NCI-H446 treated with DMSO at 0.1 percent for 48 hours (cell line): Measurements from ENCODE around the gene RPS10.
A peak's percentile ranks its signal among the peaks of the same experiment; 100 is the strongest.
"Not testable (repeated sequence)": the region's sequence is repeated elsewhere in the genome, so short reads cannot be mapped to it uniquely, and the experiment has no call there.

Experiments
- DNase-seq: peaks from one replicate; lab custom pipeline; 2025; lab: John Stamatoyannopoulos, UW

Gene RPS10

DNA sequence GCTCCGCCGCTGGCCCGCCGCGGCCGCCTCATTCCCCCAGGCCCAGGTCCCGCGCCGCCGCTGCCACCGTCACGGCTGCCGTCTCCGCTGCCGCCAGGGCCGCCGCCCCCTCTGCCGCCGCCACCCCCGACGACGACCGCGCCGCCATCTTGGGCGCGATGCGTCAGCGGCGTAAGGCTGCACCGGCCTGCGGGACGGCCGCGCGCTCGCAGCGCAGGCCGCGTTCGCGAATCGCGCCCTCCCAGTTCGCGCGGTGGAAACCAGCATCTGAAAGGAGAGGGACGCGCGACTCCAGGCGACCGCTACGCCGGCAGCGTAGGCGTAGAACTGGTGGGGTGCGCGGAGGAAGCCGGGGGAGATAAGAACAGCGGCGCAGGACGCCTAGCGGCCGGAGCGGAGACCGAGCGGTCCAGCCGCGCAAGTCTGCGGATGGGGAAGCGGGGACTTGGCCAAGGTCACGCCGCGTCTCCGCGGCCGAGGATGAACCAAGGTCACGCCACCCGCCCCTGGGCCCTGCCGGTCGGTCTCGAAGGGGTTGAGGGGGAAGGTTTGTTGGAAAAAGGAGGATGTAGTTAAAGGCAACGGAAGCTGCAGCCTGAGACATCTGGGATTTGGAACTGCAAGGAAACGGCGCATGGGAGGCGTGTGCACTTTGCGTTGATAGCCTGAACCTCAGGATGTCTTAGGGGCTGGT, 33.2 kb downstream of the RPS10 start, which contains the start of gene NUDT3:
TSS of gene NUDT3 (minus strand) at position 173 of the 694 bp plus-strand sequence. CDS start 307 bp downstream, outside the sequence.
- DNase-seq = peak; percentile 84

DNA sequence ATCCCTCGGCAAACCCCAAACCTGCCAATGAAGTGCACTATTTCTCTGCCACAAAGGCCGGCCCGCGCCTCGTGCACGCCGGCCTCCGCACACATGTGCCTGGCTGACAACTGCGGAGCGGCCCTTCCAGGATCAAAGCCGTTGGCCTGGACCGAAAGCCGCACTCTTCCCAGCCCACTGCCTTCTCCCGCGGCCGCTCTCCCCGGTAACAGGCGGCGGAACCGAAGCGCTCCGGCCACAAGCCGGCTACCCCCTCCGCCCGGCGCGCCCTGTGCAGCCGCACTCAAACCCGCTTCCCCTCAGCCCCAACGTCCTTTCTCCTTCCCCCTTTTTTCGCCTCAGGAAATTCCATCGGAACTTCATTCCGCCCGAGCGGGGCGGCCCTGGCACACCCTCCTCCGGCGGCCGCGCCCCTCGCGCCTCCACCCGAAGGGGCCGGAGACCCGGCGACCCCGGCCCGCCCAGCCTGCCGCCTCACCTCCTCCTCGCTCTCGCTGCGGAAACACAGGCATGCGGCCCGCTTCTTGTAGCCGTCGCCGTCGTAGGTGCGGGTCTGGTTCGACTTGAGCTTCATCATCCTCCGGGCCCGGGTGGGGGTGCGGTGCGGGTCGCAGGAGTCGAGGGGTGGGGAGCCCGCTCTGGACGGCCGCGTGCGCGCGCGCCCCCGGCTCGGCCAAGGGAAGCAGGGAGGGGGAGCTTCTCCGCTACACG, 33.9 kb downstream of the RPS10 start:
- peak; percentile 42 for DNase-seq

DNA sequence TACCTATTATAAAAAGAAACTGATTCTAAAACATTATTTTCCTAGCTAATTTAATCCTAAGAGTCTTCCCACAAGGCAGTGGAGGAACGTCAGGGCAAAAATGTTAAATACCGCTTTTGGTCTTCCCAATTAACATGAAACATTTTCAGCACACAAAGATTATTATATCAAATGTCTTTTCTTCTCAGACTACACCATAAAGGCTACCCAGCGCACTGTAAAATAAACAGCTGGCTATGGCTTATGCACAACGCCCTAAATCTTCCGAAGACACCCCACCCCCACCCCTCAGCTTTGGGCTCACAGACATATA, 34.4 kb downstream of the RPS10 start:
- no peak for DNase-seq

DNA sequence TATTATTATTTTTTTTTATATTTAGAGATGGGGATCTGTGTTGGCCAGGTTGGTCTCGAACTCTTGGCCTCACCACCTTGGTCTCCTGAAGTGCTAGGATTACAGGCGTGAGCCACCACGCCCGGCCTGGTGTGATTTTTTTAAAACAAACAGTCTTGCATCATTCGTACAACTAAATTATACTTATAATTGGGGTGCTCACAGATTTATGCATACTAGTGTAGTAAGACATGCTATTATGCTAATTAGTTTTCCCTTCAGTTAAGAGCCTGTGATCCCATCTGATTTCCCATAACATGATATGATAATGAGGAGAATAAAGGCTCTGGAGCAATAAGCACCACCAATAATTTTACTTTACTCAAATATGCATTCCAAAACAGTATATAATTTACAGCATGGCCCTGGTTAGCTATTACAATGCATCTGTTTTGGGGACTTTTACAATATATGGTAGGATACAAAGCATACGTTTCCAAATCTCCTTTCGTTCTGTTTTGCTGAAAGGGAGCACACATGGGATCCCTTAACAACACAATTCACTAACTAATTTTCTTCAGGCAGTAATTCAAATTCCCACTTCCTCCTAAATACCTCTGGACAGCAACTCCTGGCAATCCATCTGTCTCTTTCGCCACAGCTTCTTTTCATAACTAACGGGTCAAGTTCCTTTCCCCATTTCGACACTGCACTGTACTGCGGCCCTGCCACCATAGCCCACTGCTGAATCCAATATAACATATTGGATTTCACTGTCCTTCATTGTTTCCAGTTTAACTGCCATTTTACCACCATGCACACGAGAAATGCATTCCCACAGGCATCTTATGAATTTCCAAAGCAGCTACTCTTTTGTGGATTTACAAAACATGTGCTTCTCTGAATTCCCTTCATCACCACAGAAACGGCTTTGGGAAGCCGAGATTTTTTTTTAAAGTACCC, 35.1 kb downstream of the RPS10 start:
- DNase-seq = peak; percentile 25

DNA sequence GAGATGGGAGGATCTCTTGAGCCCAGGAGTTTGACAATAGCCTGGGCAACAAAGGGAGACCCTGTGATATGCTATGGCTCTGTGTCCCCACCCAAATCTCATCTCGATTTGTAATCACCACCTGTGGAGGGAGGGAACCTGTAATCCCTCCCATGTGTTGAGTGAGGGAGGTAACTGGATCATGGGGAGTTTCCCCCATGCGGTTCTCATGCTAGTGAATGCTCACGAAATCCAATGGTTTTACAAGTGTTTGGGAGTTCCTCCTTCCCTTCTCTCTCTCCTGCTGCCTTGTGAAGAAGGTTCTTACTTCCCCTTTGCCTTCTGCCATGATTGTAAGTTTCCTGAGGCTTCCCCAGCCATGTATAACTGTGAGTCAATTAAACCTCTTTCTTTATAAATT, 36.8 kb downstream of the RPS10 start:
- DNase-seq = no peak

DNA sequence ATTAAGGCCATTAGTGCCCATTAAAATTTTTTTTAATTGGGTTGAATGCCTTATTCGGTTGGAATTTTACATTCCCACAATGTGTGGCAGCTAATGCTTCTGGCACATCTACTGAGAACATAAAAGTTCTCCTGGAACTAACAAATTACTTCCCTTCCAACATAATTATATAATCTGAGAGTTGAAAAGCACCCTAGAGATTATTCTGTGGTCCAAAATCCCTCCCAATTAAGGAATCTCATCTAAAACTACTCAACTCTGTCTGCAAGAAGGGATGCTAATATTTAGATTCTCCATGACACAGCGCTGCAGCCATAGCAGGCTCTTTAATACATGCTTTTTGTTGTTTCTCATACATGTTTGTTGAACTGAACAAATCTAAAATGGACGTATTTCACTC, 37.4 kb downstream of the RPS10 start:
- no peak for DNase-seq

DNA sequence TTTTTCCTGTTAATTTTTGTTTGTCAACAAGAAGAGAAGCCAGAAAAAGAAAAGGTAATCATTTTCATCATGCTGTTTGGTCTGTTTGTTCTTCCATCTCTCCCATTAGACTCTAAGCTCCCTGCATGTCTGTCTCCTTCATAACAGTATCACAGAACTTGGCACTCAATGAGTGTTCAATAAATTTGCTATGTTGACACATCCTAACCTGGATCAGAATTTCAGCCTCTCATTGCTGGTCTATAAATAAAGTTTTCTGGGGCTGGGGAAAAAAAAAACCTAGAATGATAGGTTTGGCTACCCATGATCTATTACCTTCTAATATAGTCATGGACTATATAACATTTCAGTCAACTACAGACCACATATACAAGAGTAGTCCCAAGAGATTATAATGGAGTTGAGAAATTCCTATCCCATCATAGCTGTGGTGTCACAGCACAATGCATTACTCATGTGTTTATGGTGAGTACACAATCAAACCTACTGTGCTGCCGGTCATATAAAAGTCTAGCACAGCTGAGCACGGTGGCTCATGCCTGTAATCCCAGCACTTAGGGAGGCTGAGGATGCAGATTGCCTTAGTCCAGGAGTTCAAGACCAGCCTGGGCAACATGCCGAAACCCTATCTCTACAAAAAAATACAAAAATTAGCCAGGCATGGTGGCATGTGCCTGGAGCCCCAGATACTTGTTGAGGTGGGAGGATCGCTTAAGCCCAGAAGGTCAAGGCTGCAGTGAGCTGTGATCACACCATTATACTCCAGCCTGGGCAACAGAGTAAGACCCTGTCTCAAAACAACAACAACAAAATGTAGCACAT, 39.3 kb downstream of the RPS10 start:
- no peak for DNase-seq

DNA sequence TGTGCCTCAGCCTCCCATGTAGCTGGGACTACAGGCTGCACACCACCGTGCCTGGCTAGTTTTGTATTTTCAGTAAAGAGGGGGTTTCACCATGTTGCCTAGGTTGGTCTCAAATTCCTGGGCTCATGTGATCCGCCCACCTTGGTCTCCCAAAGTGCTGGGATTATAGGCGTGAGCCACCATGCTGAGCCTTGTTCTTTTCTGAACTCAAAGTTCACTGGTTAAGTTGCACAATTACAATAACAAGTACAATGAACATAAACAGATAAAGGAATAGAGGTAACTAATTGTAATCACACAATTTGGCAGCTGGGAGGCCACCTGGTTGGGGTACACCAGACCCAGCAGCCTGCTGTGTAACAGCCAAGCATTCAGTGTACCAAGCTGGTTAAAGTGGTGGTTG, 40.1 kb downstream of the RPS10 start:
- DNase-seq = no peak

DNA sequence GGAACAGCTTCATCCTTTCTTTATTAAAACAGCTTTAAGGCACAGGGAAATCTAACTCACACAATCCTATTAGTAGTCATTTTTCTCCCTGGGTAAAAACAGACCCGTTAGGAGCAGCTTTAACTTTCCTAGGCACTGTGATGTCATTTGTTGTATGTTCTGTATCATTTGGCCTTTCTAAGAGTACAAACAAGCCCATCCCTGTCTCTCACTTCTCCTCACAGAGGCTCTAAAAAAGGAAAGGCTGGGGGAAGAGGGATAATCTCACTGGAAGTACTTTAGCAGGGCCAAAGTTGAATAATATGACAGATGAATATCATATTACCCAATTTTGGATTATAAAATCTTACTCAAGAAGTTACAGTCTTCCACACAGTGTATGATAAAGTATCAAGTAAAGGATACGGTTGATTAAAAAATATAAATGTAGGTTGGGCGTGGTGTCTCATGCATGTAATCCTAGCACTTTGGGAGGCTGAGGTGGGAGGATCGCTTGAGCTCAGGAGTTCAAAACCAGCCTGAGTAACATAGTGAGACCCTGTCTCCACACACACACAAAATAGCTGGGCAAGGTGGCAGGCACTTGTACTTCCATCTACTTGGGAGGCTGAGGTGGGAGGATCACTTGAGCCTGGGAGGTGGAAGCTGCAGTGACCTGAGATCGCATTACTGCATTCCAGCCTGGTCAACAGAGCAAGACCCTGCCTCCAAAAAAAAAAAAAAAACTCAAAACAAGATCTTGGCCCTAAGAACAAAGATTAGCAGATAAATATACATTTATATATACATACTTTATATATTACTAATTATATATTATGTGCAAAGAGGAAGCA, 41.3 kb downstream of the RPS10 start:
- no peak for DNase-seq

DNA sequence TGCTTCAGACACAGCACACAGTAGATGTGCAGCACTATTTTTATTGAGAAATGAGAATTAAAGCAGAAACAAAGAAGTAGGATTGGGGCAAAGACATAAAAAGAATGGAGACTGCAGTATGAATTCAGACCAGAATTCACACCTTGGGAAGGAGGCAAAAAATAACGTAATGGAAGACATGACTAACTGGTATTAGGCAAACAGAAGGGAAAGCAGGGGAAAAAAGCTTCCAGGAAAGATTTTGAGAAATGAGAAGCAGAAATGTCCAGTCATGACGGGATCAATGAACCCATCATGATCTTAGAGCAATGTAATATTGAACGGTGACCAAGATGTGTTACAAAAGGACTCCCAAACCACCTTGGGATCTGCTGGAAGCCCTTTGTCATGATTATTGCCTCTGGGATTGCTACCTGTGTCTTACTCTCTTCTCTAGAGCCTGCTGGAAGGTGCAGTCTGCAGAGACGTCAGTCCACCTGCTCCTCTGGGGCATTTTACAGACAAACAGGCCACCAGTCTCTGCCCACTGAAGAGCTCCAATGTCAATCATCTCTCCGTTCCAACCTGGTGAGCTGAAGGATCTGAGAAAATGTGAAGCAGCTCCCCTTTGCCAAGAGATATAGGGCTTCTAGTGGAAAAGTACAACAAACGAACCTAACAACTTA, 42.1 kb downstream of the RPS10 start:
- no peak for DNase-seq

DNA sequence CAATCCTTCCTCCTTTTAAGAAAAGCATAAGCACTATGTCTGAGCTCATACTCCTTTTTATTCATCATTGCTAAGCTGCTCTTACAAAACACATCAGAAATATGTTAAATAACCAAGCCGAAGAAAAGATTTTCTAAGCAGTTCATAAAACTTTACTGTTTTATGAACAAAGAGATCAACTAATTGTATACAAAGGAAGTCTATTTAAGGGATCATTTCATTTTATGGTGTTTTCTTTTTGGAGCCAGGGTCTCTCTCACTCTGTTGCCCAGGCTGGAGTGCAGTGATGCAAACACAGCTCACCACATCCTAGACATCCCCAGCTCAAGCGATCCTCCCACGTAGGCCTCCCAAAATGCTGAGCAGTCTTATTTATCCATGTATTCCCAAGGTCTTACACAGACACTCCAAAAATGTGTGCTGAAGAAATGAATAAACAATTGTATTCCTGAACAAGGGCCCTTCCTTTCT, 42.7 kb downstream of the RPS10 start:
- no peak for DNase-seq

DNA sequence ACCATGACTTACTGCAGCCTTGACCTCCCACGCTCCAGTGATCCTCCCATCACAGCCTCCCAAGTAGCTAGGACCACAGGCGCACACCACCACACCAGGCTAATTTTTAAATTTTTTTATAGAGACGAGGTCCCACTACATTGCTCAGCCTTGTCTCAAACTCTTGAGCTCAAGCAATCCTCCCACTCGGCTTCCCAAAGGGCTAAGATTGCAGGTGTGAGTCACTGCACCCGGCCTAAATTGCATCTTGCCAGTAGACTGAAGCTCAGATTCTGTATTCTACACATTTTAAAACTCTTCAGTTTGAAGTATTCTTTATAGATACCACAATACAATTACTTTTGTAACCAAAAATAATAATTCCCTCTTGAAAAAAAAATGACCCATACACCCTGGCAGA, 44.8 kb downstream of the RPS10 start:
- DNase-seq = no peak

DNA sequence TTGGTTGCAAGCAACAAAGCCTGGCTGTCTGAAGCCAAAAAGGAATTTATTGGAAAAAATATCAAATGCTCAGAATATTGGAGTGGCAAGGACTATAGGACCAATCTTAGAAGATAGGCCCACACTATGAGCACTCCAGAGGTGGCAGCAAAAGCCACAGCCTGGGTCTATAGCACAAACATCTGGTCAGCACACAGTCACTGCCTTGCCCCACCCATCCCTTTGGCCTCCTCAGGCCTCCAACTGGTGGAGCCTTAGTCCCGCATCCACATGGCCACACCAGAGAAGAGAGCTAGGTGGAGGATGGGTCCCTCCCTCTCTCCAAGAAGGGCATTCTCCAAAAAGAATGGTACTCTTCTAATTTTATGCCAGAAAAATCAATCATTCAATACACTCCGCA, 47.4 kb downstream of the RPS10 start:
- DNase-seq = no peak

DNA sequence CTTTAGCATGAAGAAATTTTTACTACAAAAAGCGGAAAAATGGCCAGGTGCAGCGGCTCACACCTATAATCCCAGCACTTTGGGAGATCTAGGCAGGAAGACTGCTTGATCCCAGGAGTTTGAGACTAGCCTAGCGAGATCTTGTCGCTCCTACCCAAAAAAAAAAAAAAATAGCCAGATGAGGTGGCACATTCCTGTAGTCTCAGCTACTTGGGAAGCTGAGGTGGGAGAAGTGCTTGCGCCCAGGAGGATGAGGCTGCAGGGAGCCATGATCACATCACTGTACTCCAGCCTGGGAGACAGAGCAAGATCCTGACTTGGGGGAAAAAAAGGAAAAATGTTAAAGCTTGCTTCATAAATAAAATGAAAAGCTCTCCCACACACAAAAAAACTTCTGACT, 47.9 kb downstream of the RPS10 start:
- no peak for DNase-seq

DNA sequence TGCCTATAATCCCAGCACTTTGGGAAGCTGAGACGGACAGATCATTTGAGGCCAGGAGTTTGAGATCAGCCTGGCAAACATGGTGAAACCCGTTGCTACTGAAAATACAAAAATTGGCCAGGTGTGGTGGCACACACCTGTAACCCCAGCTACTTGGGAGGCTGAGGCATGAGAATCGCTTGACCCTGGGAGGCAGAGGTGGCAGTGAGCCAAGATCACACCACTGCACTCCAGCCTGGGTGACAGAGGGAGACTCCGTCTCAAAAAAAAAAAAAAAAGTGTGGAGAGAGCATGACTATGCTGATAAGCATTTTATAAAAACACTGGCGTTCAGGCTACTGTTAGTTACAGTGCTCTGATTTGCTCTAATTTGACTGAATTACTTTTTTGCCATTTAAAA, 48.3 kb downstream of the RPS10 start:
- not testable (repeated sequence) for DNase-seq

DNA sequence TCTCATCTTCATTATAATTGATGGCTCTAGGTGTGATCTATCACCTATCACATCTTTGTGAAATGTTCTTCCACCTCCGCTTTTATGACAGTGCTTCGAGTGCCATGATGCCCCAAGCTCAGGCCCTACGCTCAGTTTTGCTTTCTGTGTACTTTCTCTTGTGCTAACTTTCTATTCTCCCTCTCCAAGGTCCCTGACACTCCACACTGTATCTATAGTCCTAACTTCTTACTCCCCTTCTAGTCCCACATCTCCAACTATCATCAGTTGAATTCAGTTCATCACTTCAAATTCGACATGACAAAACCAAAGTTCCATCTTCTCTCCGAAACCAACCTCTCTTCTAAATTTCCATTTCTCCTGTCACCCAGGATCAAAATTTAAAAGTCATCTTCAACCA, 50.0 kb downstream of the RPS10 start:
- DNase-seq = no peak

DNA sequence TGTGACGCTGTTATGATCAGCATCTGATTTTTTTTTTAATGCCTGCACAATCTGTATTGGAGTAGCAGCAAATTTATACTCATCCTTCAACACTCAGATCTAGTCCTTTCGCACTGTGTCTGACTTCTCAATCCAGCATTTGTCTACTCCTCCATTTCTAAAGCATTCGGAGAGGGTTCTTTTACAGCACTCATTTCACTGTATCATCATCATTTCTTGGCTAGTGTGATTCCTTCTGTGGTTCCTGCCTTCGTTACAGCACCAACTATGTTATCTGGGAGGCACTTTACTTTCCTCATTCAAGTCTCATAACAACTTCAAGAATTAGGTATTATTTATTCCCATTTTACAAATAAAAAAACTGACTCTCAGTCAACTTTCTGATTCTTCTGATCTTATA, 51.4 kb downstream of the RPS10 start:
- no peak for DNase-seq

DNA sequence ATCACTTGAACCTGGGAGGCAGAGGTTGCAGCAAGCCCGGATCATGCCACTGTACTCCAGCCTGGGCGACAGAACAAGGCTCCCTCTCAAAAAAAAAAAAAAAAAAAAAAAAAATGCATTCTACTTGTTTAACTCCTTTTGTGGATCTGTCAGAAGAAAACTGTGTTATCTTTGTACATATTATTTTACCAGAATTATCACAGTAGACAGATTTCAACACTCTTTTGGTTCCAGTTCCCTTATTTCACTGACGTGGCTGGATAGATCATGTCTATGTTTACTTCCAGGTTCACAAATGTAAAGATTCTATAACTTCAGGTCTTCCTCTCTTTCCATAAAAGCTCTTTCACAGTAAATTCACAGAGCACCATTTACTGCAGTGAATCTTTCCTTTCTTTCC, 51.8 kb downstream of the RPS10 start:
- no peak for DNase-seq

DNA sequence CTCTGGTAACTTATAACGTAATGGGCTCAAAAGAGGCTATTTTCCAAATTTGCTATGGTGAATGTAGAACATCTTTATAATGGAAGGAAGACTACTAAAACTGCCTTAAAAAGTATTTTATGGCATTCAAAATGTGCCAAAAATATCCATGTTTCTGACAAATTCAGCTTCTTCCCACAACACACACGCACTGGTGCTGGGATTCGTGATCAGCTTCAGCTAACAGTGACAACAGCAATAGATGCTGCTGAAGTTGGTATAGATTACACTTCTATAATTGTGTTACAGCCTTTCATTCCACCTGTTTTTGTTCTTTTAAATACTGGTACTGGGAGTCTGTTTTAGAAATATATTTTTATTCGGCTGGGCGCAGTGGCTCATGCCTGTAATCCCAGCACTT, 52.4 kb downstream of the RPS10 start:
- DNase-seq = no peak

DNA sequence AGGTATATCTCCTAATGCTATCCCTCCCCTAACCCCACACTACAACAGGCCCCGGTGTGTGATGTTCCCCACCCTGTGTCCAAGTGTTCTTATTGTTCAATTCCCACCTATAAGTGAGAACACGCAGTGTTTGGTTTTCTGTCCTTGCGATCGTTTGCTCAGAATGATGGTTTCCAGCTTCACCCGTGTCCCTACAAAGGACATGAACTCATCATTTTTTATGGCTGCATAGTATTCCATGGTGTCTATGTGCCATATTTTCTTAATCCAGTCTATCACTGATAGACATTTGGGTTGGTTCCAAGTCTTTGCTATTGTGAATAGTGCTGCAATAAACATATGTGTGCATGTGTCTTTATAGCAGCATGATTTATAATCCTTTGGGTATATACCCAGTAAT, 54.0 kb downstream of the RPS10 start:
- not testable (repeated sequence) for DNase-seq
